GM18508 (cell line): ENCODE measurements around the gene IFNLR1.

Experiments
- ATAC-seq: cut with Tn5 transposase; IDR thresholded peaks from one replicate; pipeline ENCODE4 v1.9.1; 2021; ENCODE audit warnings: moderate number of reproducible peaks; ENCODE audit not compliant: insufficient read depth, unreplicated experiment

Gene IFNLR1

DNA sequence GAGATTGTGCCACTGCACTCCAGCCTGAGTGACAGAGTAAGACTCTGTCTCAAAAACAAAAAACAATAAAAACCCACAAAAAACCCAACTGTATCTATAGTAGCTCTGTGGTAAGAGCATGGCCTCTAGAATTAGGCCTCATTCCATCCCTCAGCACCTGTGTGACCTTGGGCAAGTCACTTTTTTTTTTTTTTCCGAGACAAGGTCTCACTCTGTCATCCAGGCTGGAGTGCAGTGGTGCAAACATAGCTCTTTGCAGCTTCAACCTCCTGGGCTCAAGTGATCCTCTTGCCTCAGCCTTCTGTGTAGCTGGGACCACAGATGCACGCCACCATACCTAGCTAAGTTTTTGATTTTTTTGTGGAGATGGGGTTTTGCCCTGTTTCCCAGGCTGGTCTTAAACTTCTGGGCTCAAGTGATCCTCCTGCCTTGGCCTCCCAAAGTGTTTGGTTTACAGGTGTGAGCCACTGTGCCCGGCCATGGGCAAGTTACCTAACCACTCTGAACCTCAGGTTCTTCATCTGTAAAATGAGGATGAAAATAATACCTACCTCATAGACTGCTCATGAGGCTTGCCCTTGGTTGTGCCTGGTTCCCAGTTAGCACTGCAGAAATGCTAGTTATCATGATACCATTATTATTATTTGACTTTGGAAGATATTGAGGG, 59.8 kb downstream of the IFNLR1 start:
- no peak for ATAC-seq

DNA sequence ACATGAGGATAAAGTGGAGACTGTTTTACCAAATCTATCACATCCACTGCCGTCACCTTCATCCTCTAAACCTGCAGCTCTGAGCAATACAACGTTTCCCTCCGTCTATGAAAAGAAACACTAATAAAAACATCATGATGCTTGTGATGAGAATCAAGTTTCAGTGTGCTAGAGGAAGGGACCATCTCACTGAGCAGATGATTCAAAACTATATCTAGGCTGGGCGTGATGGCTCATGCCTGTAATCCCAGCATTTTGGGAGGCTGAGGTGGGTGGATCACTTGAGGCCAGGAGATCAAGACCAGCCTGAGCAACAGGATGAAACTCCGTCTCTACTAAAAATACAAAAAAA, 60.4 kb downstream of the IFNLR1 start:
- no peak for ATAC-seq

DNA sequence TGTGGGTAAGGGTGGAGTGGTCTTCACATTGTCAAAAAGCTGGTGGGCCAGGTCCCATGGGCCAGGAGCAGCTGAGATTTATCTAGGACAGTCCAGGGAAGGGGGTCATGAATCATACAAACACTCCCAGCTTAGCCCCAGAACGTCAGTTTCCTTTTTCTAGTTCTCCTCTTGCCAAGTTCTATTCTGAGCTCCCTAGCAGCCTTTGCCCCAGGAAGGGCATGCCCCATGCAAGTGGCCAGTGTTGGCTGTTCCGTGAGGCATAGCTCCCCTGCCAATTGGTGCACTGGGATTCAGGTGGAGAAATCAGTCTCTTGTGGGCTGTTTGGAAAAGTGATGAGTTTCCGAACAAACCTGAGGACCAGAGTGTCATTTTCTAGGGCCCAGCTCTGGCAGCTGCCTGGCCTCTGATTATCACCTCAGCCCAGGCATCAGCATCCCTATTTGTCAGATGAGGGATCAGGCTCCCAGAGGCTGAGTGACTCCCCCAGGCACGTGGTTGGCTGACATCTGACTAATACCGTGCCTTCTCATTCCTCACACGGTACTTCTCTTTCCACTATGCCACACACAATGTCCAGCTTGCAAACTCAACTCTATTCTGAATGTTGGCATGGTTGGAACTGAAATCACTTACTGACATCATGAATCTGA, 60.9 kb downstream of the IFNLR1 start:
- ATAC-seq: no peak

DNA sequence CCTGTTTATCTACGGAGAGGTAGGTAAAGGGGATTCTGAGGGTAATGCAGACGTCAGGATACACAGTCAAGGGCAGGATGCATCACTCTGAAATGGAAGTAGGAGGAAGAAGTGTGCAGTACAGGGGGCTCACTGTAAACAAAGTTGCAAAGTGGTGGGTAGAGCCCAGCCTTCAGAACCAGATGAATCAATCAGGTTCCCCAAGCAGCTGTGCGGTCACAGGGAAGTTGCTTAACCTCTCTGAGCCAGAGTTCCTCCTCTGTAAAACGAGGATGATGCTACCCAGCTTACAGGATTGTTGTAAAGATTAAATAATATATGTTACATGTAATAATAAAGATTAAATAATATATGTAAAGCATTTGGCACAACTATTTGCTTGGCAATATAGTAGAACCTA, 61.6 kb downstream of the IFNLR1 start:
- ATAC-seq: no peak

DNA sequence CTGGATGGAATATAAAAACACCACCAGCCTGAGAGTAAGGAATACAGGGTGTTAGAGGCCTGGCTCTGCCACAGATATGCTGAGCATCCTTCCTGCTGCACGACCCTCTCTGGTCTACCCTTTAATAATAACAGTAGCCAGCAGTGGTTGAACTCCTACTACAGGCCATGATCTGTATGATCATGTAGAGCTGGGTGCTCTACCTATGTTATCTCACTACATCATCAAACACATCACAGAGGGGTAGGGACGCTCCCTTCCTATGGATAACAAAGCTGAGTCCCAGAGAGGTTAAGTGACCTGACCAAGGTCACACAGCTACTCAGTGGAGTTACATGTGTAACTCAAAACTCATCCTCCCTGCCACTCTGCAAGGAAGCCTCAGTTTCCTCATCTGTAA, 62.1 kb downstream of the IFNLR1 start:
- no peak for ATAC-seq

DNA sequence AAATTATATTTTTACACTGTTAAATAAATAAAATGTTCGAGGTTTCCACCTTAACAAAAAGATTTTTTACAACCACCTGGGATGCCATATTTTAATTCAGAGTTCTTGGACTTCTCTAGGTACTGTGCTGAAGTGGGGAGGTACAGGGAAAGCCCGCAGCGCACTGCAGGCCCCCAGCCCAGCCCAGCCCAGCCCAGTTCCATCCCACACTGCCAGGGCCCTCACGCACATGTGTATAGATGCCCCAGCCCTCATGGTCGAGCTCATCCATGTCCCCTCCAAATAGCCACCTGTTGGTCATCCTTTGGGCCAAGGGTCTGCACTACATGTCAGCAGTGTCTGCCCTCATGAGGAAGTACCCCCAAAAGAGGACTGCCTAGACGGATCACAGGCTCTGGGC, 63.5 kb downstream of the IFNLR1 start:
- ATAC-seq: no peak

DNA sequence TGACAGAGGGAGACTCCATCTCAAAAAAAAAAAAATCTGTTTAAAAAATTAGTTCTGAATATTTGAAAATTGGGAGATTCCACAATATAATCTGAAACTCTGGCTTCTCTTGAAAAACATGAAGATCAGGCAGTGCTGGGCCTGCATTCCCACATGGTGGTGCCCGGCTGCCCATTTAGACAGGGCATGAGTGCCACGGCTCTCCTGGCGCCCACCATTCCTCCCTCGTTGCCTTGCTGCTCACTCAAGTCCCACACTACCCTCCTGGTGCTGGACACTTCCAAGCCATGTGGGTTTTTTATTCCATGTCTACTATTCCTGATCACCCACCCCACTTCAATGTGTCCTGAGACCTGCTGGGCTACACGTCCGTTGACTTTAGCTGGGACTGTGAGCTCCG, 64.3 kb downstream of the IFNLR1 start:
- ATAC-seq: no peak

DNA sequence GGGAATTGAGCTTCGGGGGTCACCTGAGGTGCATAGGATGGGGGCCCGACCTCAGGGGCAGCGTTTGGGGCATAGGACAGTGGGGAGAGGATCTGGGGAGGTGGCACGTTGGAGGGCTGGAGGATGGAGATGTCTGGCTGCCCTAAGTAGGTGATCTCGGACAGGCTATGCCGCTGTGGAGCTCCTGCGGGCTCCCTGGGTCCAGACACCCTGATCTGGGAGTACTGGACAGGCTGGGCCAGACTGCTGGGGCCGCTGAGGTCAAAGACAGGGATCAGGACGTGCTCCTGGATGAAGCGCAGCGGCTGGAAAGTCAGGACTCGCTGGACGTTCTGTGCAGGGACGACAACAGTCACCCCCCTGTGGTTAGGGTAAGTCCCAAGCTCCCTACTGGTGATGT, 65.7 kb downstream of the IFNLR1 start:
- ATAC-seq: no peak

DNA sequence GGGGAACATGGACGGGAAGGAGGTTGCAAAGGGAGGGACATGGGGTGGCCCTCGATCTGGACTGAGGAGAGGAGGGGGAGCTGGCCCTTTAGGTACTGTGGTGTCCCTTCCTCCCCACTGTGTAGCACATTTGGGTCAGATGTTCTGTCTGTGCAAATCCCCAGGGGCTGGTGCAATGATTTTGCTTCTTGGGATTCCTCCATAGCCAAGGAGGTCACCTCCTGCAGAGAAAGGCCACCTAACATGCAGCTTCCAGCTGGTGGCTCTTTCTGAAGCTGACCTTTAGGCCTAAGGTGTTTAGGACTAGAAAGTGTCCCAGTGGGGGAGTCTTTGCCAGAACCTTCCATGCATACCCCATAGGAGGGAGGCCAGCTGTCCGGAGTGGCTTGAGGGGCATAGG, 66.1 kb downstream of the IFNLR1 start:
- ATAC-seq: no peak

DNA sequence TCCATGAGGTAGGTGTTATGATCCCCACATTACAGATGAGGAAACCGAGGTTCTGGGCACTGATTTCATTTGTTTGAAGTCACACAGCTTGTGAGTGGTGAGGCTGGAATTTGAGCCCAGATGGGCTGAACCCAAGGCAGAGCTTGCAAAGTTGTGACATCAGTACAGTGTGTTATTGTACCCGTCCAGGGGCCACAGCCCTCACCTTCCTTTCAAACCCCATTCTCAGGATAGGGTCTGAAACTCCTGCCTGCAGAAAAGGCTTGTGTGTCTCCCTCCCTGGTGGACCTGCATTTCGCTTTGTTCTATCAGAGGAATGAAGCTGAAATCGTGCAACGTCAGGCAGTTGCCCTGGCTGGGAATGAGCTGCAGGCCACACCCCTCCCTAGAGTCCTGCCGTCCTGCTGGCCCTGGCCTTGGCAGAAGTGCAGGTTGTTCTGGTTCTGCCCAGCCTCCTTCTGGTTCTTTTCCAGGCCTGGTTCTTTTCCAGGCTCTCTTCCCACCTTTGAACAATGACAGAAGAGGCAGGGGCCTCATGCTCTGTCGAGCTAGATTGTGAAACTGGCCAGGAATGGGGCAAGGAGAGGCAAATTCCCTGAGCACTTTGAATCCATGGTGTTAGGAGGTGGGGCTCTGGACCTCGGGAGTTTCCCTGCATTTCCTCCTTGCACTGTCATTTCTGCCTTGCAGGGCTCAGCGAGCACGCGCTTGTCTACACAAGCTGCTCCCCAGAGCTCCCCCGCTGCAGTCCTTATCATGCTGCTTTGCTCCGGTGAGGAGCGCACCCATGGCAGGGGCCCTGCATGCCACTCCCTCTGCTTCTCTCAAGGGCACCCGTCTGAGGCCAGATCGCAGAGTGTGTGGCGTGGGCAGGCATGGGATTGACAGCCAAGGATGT, 67.0 kb downstream of the IFNLR1 start:
- ATAC-seq: no peak

DNA sequence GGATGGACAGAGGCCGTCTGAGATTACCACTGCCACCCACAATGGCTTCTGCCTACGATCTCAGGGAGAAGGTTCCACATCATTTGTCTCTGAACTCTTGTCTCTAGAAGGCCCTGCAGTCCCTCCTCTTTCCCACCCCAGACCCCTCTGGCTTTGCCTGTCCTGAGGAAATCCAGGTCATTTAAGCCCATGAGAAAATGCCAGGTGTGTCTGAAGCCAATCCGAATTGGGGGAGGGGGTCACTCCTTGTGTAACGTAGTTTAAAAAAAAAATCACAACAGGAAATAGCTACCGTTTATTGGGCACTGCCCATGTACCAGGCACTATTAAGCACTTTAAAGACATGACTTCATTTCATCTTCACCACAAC, 67.6 kb downstream of the IFNLR1 start:
- no peak for ATAC-seq

DNA sequence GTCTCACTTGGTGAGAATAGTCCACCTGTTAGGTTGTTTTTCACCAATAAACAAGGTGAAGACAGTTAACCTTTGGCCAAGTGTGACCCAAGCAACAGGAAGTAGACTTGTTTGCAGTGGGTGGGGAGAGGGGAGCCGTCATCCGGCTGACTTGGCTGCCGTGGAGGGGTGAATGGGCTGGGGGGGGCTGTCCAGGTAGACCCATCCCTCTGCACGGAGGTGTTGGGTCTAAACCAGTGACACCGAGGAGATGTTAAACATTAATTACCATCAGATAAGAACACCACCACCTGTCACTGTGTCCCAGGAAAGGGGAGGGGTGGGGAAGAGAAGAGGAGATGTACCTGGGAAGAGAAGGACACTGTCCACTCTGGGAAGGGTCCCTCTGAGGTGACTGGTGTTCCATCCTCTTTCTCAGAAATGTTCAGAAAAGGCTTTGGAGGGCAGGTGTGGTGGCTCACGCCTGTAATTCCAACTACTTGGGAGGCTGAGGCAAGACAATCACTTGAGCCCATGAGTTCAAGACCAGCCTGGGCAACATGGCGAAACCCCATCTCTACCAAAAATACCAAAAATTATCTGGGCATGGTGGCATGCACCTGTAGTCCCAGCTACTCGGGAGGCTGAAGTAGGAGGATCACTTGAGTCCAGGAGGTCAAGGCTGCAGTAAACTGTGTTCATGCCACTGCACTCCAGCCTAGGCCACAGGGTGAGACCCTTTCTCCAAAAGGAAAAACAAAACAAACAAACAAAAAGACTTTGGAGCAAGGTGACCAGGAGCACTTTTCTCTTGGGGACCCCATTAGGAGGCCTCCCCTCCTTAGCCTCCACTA, 68.5 kb downstream of the IFNLR1 start:
- ATAC-seq: no peak

DNA sequence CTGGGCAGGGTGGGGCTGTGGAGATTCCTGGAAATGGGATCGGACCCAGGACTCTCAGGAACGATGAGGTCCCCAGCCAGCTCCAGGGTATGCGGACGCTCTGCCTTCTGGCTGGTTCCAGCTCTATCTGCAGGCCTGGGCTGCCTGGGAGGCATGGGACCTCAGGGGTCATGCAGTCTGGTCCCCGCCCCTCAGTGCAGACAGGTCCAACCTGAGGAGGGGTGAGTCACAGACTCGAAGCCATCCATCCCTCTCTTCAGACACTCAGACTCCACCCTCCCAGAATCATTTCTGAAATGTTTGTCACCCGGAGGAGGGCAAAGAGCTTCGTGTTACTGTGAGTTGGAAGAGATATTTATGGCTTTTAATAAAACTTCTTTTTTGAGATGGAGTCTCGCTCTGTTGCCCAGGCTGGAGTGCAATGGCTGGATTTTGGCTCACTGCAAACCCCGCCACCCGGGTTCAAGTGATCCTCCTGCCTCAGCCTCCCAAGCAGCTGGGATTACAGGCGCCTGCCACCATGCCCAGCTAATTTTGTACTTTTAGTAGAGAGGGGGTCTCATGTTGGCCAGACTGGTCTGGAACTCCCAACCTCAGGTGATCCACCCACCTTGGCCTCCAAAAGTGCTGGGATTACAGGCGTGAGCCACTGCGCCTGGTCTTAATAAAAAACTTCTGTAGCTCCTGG, 69.2 kb downstream of the IFNLR1 start:
- ATAC-seq: no peak

DNA sequence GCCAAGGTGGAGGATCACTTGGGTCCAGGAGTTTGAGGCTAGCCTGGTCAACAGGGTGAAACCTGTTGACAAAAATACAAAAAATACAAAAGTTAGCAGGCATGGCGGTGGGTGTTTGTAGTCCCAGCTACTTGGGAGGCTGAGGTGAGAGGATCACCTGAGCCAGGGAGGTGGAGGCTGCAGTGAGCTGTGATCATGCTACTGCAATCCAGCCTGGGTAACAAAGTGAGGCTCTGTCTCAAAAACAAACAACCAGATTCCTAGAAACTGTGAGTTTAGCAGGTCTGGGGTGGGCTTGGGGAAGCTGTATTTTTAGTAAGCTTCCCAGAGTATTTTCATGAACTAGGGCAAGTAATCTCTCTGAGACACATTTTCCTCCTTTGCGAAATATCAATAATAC, 70.0 kb downstream of the IFNLR1 start:
- ATAC-seq: no peak

DNA sequence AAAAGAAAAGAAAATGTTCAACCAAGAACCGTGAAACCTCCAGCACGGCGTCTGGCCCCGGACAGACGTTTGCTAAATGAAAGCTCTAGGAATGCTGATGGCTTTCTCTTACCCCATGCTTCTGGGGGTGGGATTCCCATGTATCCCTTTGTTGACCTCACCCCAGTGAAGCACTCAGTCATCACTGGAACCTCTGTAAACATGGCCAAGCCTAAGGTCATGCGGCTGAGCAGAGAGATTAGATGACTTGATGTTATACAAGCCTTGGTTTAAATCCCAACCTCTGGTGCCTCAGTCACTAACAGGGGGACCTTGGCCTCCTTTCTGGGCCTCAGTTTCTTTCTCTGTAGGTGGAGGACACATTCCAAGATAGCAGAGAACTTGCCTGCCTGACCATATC, 72.3 kb downstream of the IFNLR1 start:
- ATAC-seq: no peak

DNA sequence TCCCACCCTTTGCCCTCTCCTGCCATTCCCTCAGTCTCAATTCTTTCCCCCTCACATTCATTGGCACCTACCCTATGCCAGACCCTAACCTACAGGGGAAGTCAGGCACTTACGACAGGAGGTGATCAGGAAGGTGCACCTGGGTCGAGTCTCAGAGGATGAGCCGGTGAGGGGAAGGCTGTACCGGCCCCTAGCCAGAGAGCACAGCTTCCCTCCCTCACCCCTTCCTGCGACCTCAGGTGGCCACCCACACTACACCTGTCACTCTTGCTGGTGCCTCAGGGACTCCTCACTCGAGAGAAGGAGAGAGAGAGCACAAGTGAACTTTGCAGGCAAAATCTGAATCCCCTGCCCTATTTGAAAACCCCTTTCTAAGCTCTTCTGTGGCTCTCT, 73.5 kb downstream of the IFNLR1 start:
- no peak for ATAC-seq

DNA sequence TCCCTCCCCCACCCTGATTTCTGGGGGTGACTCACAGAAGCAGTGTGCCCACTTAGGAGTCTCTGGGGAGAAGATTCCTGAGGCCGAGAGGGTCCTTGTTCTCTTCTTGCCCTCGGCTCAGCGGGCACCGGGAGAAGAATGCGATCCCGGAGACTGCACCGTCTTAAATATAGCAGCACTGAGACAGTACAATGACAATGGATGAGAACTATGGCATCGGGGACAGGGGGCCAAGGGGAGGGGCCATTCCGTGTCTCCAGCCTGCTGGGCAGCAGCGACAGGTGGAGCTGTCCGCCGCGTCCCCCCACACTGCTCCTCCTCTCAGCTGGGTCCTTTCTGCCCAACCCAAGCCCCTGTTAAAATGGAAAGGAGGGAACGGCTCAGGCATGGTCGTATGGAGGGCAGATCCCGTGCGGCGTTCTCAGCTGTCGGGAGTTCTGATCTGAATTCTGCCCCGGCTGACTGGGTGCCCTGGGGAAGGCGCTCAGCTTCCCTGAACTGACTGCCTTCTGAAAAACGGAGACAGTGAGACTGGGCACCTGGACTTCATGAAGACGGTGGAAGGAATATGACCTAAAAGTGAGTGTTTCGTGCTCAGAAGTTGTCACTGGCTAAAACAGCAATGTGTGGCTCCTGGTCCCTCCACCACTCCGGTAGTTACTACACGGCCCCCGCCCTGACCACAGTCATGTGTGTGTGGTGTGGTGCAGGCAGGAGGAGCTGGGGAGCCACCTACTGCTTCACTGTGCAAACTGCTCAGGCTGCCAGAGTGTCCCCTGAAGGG, 74.9 kb downstream of the IFNLR1 start, which contains the start of gene MYOM3:
MYOM3 (minus strand) TSS at position 140 of the 784 bp plus-strand sequence. CDS start 3,499 bp downstream, outside the sequence.
- no peak for ATAC-seq

DNA sequence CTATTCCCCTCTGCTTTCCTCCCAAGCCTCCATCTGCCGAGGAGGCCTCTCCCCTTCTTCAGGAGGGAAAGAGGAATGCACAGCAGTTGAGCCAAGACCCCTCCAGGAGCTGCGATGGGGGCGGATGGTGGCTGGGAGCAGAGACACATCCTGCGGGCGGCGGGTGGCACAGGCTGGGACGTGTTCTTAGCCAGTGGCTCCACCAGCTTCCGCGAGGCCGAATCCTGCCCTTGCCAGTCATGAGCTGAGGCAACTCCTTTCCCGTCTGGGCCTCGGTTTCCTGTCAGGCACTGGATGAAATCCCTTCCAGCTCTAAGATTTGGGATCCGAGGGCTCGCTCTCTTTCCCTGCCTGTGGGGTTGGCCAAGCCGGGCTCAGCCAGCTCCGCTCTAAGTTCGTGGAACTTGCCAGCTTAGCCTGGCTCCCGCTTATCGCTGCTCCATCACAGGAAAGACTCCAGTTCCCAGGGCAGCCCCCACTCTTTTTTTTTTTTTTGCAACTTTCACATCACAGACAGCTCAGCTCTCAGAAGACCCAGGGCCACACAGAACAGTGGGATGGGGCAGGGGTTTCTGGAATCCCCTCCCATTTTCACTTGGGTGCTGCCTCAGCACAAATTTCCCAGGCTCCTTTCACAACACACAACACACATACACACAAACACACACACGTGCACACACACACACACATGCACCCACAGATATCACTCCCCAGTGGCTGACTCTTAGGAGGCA, 75.7 kb downstream of the IFNLR1 start:
- no peak for ATAC-seq
